ENCODE data around the gene HNRNPH1. TPM values are rescaled to one million over a fixed set of nuclear protein-coding genes. Genes with fewer than 3 reads are reported as not detected.
"Not testable (repeated sequence)": the region's sequence is repeated elsewhere in the genome, so short reads cannot be mapped to it uniquely, and the experiment has no call there.

The HNRNPH1 gene, protein sequence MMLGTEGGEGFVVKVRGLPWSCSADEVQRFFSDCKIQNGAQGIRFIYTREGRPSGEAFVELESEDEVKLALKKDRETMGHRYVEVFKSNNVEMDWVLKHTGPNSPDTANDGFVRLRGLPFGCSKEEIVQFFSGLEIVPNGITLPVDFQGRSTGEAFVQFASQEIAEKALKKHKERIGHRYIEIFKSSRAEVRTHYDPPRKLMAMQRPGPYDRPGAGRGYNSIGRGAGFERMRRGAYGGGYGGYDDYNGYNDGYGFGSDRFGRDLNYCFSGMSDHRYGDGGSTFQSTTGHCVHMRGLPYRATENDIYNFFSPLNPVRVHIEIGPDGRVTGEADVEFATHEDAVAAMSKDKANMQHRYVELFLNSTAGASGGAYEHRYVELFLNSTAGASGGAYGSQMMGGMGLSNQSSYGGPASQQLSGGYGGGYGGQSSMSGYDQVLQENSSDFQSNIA
- 474 and 509 TPM in 2 replicates for total RNA-seq
- long read RNA-seq, transcript HNRNPH1-203 (14 exons, 2,279 nt): minor isoform, 86 of 350 reads
- long read RNA-seq, transcript HNRNPH1-204 (14 exons, 2,248 nt): major isoform, 110 of 350 reads
- long read RNA-seq, partial matches to known transcripts: 17 of 350 reads
- long read RNA-seq, other reads (novel, unspliced or antisense): 132 of 350 reads

GRCh38 chr5:179623003-179623905 lies at the start of gene HNRNPH1:
HNRNPH1 (minus strand) TSS chr5:179623671; CDS start chr5:179623133, 538 bp downstream.
- no peaks in the 10 kb centered on the region for H3K27me3 Mint-ChIP-seq (ENCODE audit: unreplicated experiment)
- no peaks in the 10 kb centered on the region for H3K9me3 Mint-ChIP-seq (ENCODE audit: unreplicated experiment)
- H3K4me3 Mint-ChIP-seq (ENCODE audit: unreplicated experiment): peak within 1 kb of the TSS; percentile 97
- DNase-seq (ENCODE audit: extremely low spot score, unreplicated experiment): peak; percentile 100
- peaks cover 39% of the 10 kb centered on the region for H3K36me3 Mint-ChIP-seq (ENCODE audit: unreplicated experiment)
- TF ChIP-seq CTCF (IDR thresholded peaks at IDR 0.05): no peak
- peaks cover 43% of the 10 kb centered on the region for H3K4me1 Mint-ChIP-seq (ENCODE audit: unreplicated experiment)
- peak within 1 kb of the TSS; percentile 99 for H3K27ac Mint-ChIP-seq (ENCODE audit: unreplicated experiment)

GRCh38 chr5:179668391-179668790 lies 44.9 kb upstream of the HNRNPH1 start:
- DNase-seq (ENCODE audit: extremely low spot score, unreplicated experiment): no peak

GRCh38 chr5:179661647-179662046 lies 38.2 kb upstream of the HNRNPH1 start:
- H3K9me3 Mint-ChIP-seq (ENCODE audit: unreplicated experiment); H3K27ac Mint-ChIP-seq (ENCODE audit: unreplicated experiment): not testable (repeated sequence)

More at GRCh38 chr5:179668391-179668790, 44.9 kb upstream of the HNRNPH1 start:
- no peak overlapping the region for H3K27ac Mint-ChIP-seq (ENCODE audit: unreplicated experiment)
- no peak overlapping the region for H3K4me3 Mint-ChIP-seq (ENCODE audit: unreplicated experiment)
- H3K4me1 Mint-ChIP-seq (ENCODE audit: unreplicated experiment): no peaks in the 10 kb centered on the region
- TF ChIP-seq CTCF (IDR thresholded peaks at IDR 0.05): peak; percentile 63
- H3K27me3 Mint-ChIP-seq (ENCODE audit: unreplicated experiment): no peaks in the 10 kb centered on the region
- no peaks in the 10 kb centered on the region for H3K9me3 Mint-ChIP-seq (ENCODE audit: unreplicated experiment)
- H3K36me3 Mint-ChIP-seq (ENCODE audit: unreplicated experiment): peaks cover 9% of the 10 kb centered on the region

GRCh38 chr5:179658179-179658856 lies 34.8 kb upstream of the HNRNPH1 start:
- H3K27me3 Mint-ChIP-seq (ENCODE audit: unreplicated experiment); H3K9me3 Mint-ChIP-seq (ENCODE audit: unreplicated experiment); H3K36me3 Mint-ChIP-seq (ENCODE audit: unreplicated experiment); H3K4me1 Mint-ChIP-seq (ENCODE audit: unreplicated experiment); DNase-seq (ENCODE audit: extremely low spot score, unreplicated experiment): not testable (repeated sequence)
- Mint-ChIP-seq H3K27ac (ENCODE audit: unreplicated experiment) (peak overlapping the region; percentile 76), H3K4me3 (ENCODE audit: unreplicated experiment) (peak overlapping the region; percentile 76)

More at GRCh38 chr5:179661647-179662046, 38.2 kb upstream of the HNRNPH1 start:
- not testable (repeated sequence) for DNase-seq (ENCODE audit: extremely low spot score, unreplicated experiment); H3K4me1 Mint-ChIP-seq (ENCODE audit: unreplicated experiment); H3K4me3 Mint-ChIP-seq (ENCODE audit: unreplicated experiment); H3K27me3 Mint-ChIP-seq (ENCODE audit: unreplicated experiment); H3K36me3 Mint-ChIP-seq (ENCODE audit: unreplicated experiment)

DNA sequence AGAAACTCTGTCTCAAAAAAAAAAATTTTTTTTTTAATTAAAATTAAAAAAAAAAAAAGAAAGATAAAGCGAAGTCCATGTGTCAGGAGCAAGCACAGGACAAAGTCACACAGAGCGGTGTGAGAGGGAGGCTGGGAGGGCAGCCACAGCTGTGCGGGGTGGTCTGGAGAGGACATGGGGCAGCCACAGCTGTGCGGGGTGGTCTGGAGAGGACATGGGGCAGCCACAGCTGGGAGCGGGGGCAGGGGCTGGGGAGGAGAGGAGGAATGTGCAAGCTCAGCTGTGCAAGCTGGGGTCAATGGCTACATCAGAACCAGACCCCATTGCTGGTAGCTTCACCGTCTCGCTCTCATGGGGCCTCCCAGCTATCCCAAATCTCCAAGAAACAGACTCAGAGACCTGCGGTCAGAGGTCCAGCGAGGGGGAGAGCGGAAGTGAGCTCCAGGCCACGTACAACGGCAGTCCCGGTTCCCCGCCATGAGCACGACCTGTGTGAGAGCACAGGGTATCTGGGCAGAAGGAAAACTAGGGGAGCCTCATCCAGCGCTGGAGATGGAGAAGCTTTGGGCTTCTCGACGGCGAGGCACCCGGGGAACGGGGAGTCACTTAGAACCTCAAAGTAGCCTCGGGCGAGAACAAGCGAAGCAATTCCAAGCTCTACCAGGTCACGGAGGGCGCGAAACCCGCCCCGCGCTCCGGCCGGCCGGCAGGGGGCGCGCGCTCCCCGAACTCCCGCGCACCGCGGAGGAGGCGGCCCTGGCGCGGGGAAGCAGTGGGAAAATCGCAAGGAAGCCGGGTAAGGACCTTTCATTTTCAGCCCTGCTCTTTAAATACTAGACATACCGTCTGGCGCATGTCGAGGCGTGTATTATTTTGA lies 34.1 kb upstream of the HNRNPH1 start:
- H3K27me3 Mint-ChIP-seq (ENCODE audit: unreplicated experiment); H3K27ac Mint-ChIP-seq (ENCODE audit: unreplicated experiment); DNase-seq (ENCODE audit: extremely low spot score, unreplicated experiment); H3K36me3 Mint-ChIP-seq (ENCODE audit: unreplicated experiment); H3K4me1 Mint-ChIP-seq (ENCODE audit: unreplicated experiment); H3K9me3 Mint-ChIP-seq (ENCODE audit: unreplicated experiment): not testable (repeated sequence)
- H3K4me3 Mint-ChIP-seq (ENCODE audit: unreplicated experiment): peak overlapping the region; percentile 76

DNA sequence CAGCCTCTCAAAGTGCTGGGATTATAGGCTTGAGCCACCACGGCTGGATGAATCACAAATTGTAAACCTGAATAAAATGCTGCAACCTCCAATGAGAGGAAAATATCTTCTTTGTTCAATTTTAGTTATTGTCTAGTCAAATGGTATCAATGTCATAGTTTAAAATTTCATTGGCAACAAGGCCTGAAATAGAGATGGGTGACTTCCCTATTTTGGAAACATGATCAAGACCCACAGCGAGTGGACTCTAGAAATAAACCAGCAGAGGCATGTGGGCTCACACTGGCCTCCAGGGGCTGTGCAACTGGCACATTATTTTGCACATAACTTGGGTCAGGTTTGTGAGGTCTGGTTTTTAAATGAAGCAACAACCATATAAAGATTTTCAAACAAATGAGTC lies 29.7 kb upstream of the HNRNPH1 start:
- not testable (repeated sequence) for H3K36me3 Mint-ChIP-seq (ENCODE audit: unreplicated experiment); H3K4me3 Mint-ChIP-seq (ENCODE audit: unreplicated experiment); H3K4me1 Mint-ChIP-seq (ENCODE audit: unreplicated experiment); H3K27ac Mint-ChIP-seq (ENCODE audit: unreplicated experiment); H3K27me3 Mint-ChIP-seq (ENCODE audit: unreplicated experiment); DNase-seq (ENCODE audit: extremely low spot score, unreplicated experiment); H3K9me3 Mint-ChIP-seq (ENCODE audit: unreplicated experiment)

DNA sequence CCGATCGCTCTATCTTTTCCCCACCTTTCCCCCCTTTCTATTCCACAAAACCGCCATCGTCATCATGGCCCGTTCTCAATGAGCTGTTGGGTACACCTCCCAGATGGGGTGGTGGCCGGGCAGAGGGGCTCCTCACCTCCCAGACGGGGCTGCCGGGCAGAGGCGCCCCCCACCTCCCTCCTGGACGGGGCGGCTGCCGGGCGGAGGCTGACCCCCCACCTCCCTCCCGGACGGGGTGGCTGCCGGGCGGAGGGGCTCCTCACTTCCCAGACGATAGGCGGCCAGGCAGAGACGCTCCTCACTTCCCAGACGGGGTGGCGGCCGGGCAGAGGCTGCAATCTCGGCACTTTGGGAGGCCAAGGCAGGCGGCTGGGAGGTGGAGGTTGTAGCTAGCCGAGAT lies 26.8 kb upstream of the HNRNPH1 start:
- not testable (repeated sequence) for H3K36me3 Mint-ChIP-seq (ENCODE audit: unreplicated experiment); H3K9me3 Mint-ChIP-seq (ENCODE audit: unreplicated experiment); DNase-seq (ENCODE audit: extremely low spot score, unreplicated experiment); H3K4me1 Mint-ChIP-seq (ENCODE audit: unreplicated experiment); H3K4me3 Mint-ChIP-seq (ENCODE audit: unreplicated experiment); H3K27me3 Mint-ChIP-seq (ENCODE audit: unreplicated experiment); H3K27ac Mint-ChIP-seq (ENCODE audit: unreplicated experiment)

DNA sequence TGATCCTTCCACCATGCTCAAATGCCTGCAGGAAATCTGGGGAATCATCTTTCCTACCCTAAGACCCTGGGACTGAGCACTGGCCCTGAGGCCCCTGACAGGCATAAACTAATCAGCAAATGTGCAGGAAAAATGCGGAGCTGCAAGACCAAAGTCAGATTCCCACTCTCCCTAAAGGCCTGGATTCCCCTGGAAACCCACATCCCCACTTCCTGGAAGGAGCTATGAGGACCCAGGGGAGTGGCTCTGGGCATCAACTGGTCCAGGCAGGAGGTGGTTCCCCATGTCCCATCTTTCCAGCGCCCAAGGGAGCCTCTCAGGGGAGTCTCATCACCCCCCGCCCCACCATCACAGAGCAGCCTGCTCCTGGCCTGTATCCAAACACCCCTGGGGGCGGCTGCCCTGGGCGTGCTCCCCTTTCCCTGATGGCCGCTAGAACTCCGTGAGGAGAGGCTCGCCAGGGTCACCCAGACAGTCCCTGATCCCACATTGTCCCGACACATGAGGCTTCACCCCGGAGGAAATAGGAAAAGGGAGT lies 25.8 kb upstream of the HNRNPH1 start:
- not testable (repeated sequence) for H3K27me3 Mint-ChIP-seq (ENCODE audit: unreplicated experiment); H3K4me3 Mint-ChIP-seq (ENCODE audit: unreplicated experiment); DNase-seq (ENCODE audit: extremely low spot score, unreplicated experiment); H3K4me1 Mint-ChIP-seq (ENCODE audit: unreplicated experiment); H3K36me3 Mint-ChIP-seq (ENCODE audit: unreplicated experiment); H3K27ac Mint-ChIP-seq (ENCODE audit: unreplicated experiment); H3K9me3 Mint-ChIP-seq (ENCODE audit: unreplicated experiment)
